Neural cell (in vitro differentiated cells): ENCODE measurements around the gene LCE1E. TPM values are rescaled to one million over a fixed set of nuclear protein-coding genes. Genes with fewer than 3 reads are reported as not detected.

Experiments used
- H2AFZ ChIP-seq: fragments of 200-600, 300-800 bp; sonication (generic), shearing (Covaris generic); 2 replicates; pipeline ENCODE4 v1.6.0; 2014; ENCODE audit warnings: low read depth, mild to moderate bottlenecking, antibody characterized with exemption, low read length, moderate library complexity
- H3F3A ChIP-seq: fragments of 200-600 bp; shearing (Covaris generic); 2 replicates; pipeline ENCODE4 v1.6.1; 2016; ENCODE audit warnings: mild to moderate bottlenecking, moderate library complexity, mixed read lengths, antibody characterized with exemption, low read length; ENCODE audit not compliant: insufficient read depth, poor library complexity, severe bottlenecking
- H3K27ac ChIP-seq: fragments of 200-600, 300-800 bp; sonication (generic), shearing (Covaris generic); 2 replicates; pipeline ENCODE4 v1.5.1; 2014; ENCODE audit warnings: mild to moderate bottlenecking, low read length, moderate library complexity
- H3K27me3 ChIP-seq: fragments of 300-800, 200-600 bp; sonication (generic), shearing (Covaris generic); 2 replicates; pipeline ENCODE4 v1.6.0; 2014; ENCODE audit warnings: mild to moderate bottlenecking, low read depth, low read length, moderate library complexity; ENCODE audit not compliant: insufficient read depth
- H3K36me3 ChIP-seq: fragments of 300-800, 200-600 bp; sonication (generic), shearing (Covaris generic); 2 replicates; pipeline ENCODE4 v1.5.1; 2014; ENCODE audit warnings: mild to moderate bottlenecking, antibody characterized with exemption, low read length, moderate library complexity; ENCODE audit not compliant: insufficient read depth
- H3K4me2 ChIP-seq: fragments of 300-800, 200-600 bp; sonication (generic), shearing (Covaris generic); 2 replicates; pipeline ENCODE4 v1.6.0; 2014; ENCODE audit warnings: mild to moderate bottlenecking, low read length
- H3K4me3 ChIP-seq: fragments of 300-800, 200-600 bp; sonication (generic), shearing (Covaris generic); 2 replicates; pipeline ENCODE4 v1.5.1; 2014; ENCODE audit warnings: mild to moderate bottlenecking, low read length, moderate library complexity
- H3K79me2 ChIP-seq: fragments of 200-600 bp; shearing (Covaris generic); replicated peaks from 2 replicates; pipeline ENCODE4 v1.6.0; 2014; ENCODE audit warnings: mild to moderate bottlenecking, low read length, moderate library complexity; ENCODE audit not compliant: insufficient read depth
- H3K9ac ChIP-seq: fragments of 300-800, 200-600 bp; sonication (generic), shearing (Covaris generic); 2 replicates; pipeline ENCODE4 v1.6.1; 2016; ENCODE audit warnings: mild to moderate bottlenecking, low read length, mixed read lengths
- H3K9me2 ChIP-seq: fragments of 200-600 bp; shearing (Covaris generic); 2 replicates; pipeline ENCODE4 v1.6.1; 2016; ENCODE audit warnings: mild to moderate bottlenecking, low read length, mixed read lengths; ENCODE audit not compliant: insufficient read depth
- H3K9me3 ChIP-seq: fragments of 200-600, 300-800 bp; sonication (generic), shearing (Covaris generic); 2 replicates; pipeline ENCODE4 v1.6.1; 2016; ENCODE audit warnings: mild to moderate bottlenecking, mixed run types, low read length, moderate library complexity, mixed read lengths
- H4K20me1 ChIP-seq: fragments of 200-600 bp; shearing (Covaris generic); 2 replicates; pipeline ENCODE4 v1.6.1; 2016; ENCODE audit warnings: mild to moderate bottlenecking, mixed run types; ENCODE audit not compliant: insufficient read depth
- EP300 ChIP-seq: fragments of 450-650 bp; conservative IDR thresholded peaks from 2 replicates; pipeline ENCODE4 v1.6.1; 2014; ENCODE audit warnings: antibody characterized with exemption, mild to moderate bottlenecking, moderate library complexity; ENCODE audit not compliant: poor library complexity, severe bottlenecking
- EZH2 ChIP-seq: fragments of 200-600, 300-800 bp; shearing (Covaris generic), sonication (generic); IDR thresholded peaks from 2 replicates; pipeline ENCODE4 v1.6.1; 2014; ENCODE audit warnings: antibody characterized with exemption, low read length, borderline replicate concordance, mild to moderate bottlenecking; ENCODE audit not compliant: insufficient read depth, poor library complexity, severe bottlenecking
- MXI1 ChIP-seq: fragments of 450-650 bp; conservative IDR thresholded peaks from 2 replicates; pipeline ENCODE4 v1.6.1; 2014; ENCODE audit warnings: antibody characterized with exemption, mild to moderate bottlenecking; ENCODE audit not compliant: poor library complexity, severe bottlenecking
- POLR2AphosphoS5 ChIP-seq: IDR thresholded peaks from 2 replicates; pipeline ENCODE4 v1.6.1; 2012
- RAD21 ChIP-seq: fragments of 450-650 bp; conservative IDR thresholded peaks from 2 replicates; pipeline ENCODE4 v1.6.1; 2014; ENCODE audit warnings: antibody characterized with exemption, mild to moderate bottlenecking, moderate library complexity
- SMC3 ChIP-seq: fragments of 450-650 bp; conservative IDR thresholded peaks from 2 replicates; pipeline ENCODE4 v1.6.1; 2014; ENCODE audit warnings: antibody characterized with exemption, mild to moderate bottlenecking, moderate library complexity; ENCODE audit not compliant: poor library complexity
- TAF1 ChIP-seq: IDR thresholded peaks from 2 replicates; pipeline ENCODE4 v1.6.1; 2012; ENCODE audit warnings: low read depth
- polyA plus RNA-seq: library from polyadenylated mRNA; depleted of rRNA; stranded (reverse); fragments of >200 nt; gene quantifications from 2 replicates; pipeline ENCODE4 v1.2.3, GENCODE V29; 2014
- TF ChIP-seq, protein P1 (sequence below): fragments of 450-650 bp; IDR thresholded peaks from 2 replicates; pipeline ENCODE4 v1.5.1; 2014; ENCODE audit warnings: antibody characterized with exemption, mild to moderate bottlenecking, moderate library complexity; ENCODE audit not compliant: poor library complexity, severe bottlenecking
- TF ChIP-seq, protein P2 (sequence below): IDR thresholded peaks from 2 replicates; pipeline ENCODE4 v1.6.1; 2012; ENCODE audit warnings: borderline replicate concordance

Gene LCE1E
- polyA plus RNA-seq, 1 donor from 2014 or later, result not detected

DNA sequence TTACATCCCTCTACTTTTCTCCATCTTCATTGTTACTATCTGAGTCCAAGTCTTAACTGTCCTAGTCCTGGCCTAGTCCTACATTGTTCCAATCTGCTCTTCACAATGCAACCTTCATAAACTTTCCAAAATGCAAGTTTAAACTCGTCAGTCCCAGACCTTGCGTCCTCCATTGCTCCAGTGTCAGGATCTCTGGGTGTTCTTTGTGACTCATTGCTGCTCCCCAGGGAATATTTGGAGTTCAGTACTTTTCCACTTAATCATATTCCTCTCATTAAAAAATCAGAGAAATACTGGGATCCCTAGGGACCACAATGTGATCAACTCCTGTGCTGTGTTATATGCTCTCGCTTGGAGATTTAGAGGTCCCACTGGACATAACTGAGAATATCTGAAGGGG lies 46.2 kb upstream of the LCE1E start:
- no peaks in the 10 kb centered on the region for H3K36me3 ChIP-seq
- H3K79me2 ChIP-seq, result no peaks in the 10 kb centered on the region
- no peaks in the 10 kb centered on the region for H3F3A ChIP-seq
- no peak for TF ChIP-seq EP300
- TF ChIP-seq, protein P1, sequence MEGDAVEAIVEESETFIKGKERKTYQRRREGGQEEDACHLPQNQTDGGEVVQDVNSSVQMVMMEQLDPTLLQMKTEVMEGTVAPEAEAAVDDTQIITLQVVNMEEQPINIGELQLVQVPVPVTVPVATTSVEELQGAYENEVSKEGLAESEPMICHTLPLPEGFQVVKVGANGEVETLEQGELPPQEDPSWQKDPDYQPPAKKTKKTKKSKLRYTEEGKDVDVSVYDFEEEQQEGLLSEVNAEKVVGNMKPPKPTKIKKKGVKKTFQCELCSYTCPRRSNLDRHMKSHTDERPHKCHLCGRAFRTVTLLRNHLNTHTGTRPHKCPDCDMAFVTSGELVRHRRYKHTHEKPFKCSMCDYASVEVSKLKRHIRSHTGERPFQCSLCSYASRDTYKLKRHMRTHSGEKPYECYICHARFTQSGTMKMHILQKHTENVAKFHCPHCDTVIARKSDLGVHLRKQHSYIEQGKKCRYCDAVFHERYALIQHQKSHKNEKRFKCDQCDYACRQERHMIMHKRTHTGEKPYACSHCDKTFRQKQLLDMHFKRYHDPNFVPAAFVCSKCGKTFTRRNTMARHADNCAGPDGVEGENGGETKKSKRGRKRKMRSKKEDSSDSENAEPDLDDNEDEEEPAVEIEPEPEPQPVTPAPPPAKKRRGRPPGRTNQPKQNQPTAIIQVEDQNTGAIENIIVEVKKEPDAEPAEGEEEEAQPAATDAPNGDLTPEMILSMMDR, result no peak
- no peak for TF ChIP-seq MXI1
- TF ChIP-seq TAF1, result no peak
- TF ChIP-seq RAD21, result no peak
- TF ChIP-seq, protein P2, sequence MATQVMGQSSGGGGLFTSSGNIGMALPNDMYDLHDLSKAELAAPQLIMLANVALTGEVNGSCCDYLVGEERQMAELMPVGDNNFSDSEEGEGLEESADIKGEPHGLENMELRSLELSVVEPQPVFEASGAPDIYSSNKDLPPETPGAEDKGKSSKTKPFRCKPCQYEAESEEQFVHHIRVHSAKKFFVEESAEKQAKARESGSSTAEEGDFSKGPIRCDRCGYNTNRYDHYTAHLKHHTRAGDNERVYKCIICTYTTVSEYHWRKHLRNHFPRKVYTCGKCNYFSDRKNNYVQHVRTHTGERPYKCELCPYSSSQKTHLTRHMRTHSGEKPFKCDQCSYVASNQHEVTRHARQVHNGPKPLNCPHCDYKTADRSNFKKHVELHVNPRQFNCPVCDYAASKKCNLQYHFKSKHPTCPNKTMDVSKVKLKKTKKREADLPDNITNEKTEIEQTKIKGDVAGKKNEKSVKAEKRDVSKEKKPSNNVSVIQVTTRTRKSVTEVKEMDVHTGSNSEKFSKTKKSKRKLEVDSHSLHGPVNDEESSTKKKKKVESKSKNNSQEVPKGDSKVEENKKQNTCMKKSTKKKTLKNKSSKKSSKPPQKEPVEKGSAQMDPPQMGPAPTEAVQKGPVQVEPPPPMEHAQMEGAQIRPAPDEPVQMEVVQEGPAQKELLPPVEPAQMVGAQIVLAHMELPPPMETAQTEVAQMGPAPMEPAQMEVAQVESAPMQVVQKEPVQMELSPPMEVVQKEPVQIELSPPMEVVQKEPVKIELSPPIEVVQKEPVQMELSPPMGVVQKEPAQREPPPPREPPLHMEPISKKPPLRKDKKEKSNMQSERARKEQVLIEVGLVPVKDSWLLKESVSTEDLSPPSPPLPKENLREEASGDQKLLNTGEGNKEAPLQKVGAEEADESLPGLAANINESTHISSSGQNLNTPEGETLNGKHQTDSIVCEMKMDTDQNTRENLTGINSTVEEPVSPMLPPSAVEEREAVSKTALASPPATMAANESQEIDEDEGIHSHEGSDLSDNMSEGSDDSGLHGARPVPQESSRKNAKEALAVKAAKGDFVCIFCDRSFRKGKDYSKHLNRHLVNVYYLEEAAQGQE, result no peak
- no peak for TF ChIP-seq POLR2AphosphoS5
- H3K27ac ChIP-seq, result no peak overlapping the region
- no peak overlapping the region for H3K4me2 ChIP-seq
- H2AFZ ChIP-seq, result no peak overlapping the region
- no peaks in the 10 kb centered on the region for H4K20me1 ChIP-seq
- H3K4me3 ChIP-seq, result no peak overlapping the region
- no peaks in the 10 kb centered on the region for H3K9me2 ChIP-seq
- H3K27me3 ChIP-seq, result no peaks in the 10 kb centered on the region
- H3K9ac ChIP-seq, result no peak overlapping the region
- no peaks in the 10 kb centered on the region for H3K9me3 ChIP-seq

DNA sequence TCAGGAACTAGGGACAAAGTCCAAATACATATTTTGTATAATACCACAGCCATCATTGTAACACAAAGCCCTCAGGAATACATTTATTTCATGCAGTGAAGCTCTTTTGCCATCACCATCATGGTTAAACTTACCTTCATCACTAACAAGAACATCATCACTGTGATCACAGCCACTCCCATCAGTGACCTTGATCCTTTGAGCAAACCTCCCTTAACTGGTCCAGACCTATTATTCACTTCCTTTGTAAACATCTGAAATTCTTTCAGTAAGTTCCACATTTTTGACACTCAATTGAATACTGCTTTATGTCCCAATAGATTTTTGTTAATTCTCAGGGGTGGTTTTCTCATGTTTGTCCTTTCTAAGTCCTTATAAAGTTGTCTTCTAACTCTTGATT lies 44.4 kb upstream of the LCE1E start:
- Histone ChIP-seq H3K9ac (no peak overlapping the region), H4K20me1 (no peaks in the 10 kb centered on the region), H3K27ac (no peak overlapping the region), H3F3A (no peaks in the 10 kb centered on the region), H3K4me2 (no peak overlapping the region), H3K79me2 (no peaks in the 10 kb centered on the region), H3K9me2 (no peaks in the 10 kb centered on the region), H3K36me3 (no peaks in the 10 kb centered on the region), H2AFZ (no peak overlapping the region), H3K4me3 (no peak overlapping the region), H3K27me3 (no peaks in the 10 kb centered on the region), H3K9me3 (no peaks in the 10 kb centered on the region)
- TF ChIP-seq MXI1 (no peak), EZH2 (no peak), POLR2AphosphoS5 (no peak), RAD21 (no peak), EP300 (no peak), TAF1 (no peak), SMC3 (no peak)
- TF ChIP-seq, protein P1, result no peak
- TF ChIP-seq, protein P2, result no peak
